HepG2 (cell line): ENCODE results near the gene SEC24D.

Source experiments
- ARID3A ChIP-seq: IDR thresholded peaks from 2 replicates; pipeline ENCODE4 v1.6.1; 2012; ENCODE audit warnings: low read depth, low read length, improper control_type of control experiment
- ESRRA ChIP-seq: sonication (generic); formaldehyde crosslinking; IDR thresholded peaks from 2 replicates; pipeline ENCODE4 v1.5.1; 2020; ENCODE audit warnings: mild to moderate bottlenecking, low read depth, missing genetic modification reagents
- FOXA1 ChIP-seq, 2 experiments: fragments of 450-650 bp in 1 of 2; sonication (generic) in 1 of 2; formaldehyde crosslinking in 1 of 2; IDR thresholded peaks; 2 replicates each; pipeline versions ENCODE4 v1.4.0 to v1.6.1; 2016 to 2020; ENCODE audit warnings: missing genetic modification reagents in 1 of 2
- FOXP1 ChIP-seq, 2 experiments: fragments of 450-650 bp in 1 of 2; IDR thresholded peaks; 2 replicates each; pipeline ENCODE4 v1.6.1; 2017 to 2018; ENCODE audit warnings: antibody characterized with exemption in 1 of 2
- HDAC2 ChIP-seq: sonication (generic); formaldehyde crosslinking; IDR thresholded peaks from 2 replicates; pipeline ENCODE4 v1.4.0; 2020; ENCODE audit warnings: missing genetic modification reagents
- PAX8 ChIP-seq: sonication (generic); formaldehyde crosslinking; IDR thresholded peaks from 2 replicates; pipeline ENCODE4 v1.8.0; 2022; ENCODE audit warnings: mild to moderate bottlenecking, missing genetic modification reagents, borderline replicate concordance
- POLR2A ChIP-seq, 2 experiments: IDR thresholded peaks; 2 replicates each; pipeline ENCODE4 v1.6.1; 2011; ENCODE audit warnings: low read depth in 2 of 2, low read length in 2 of 2, mild to moderate bottlenecking in 1 of 2, moderate library complexity in 1 of 2; ENCODE audit not compliant: insufficient read depth in 1 of 2
- ZBTB40 ChIP-seq, 2 experiments: fragments of 450-650 bp in 1 of 2; sonication (generic) in 1 of 2; formaldehyde crosslinking in 1 of 2; IDR thresholded peaks; 2 replicates each; pipeline versions ENCODE4 v1.6.1 to v1.8.0; 2016 to 2022; ENCODE audit warnings: antibody characterized with exemption in 1 of 2, mild to moderate bottlenecking in 1 of 2, missing genetic modification reagents in 1 of 2
- ZNF232 ChIP-seq: sonication (generic); formaldehyde crosslinking; IDR thresholded peaks from 2 replicates; pipeline ENCODE4 v1.4.0; 2020; ENCODE audit warnings: missing genetic modification reagents, borderline replicate concordance
- ZNF687 ChIP-seq: sonication (generic); formaldehyde crosslinking; IDR thresholded peaks from 2 replicates; pipeline ENCODE4 v1.5.1; 2020; ENCODE audit warnings: mild to moderate bottlenecking, missing genetic modification reagents, moderate library complexity
- ZNF83 ChIP-seq: sonication (generic); formaldehyde crosslinking; IDR thresholded peaks from 2 replicates; pipeline ENCODE4 v1.4.0; 2020; ENCODE audit warnings: missing genetic modification reagents, mild to moderate bottlenecking, borderline replicate concordance
- ZSCAN20 ChIP-seq: sonication (generic); formaldehyde crosslinking; IDR thresholded peaks from 2 replicates; pipeline ENCODE4 v1.4.0; 2020; ENCODE audit warnings: missing genetic modification reagents, mild to moderate bottlenecking, borderline replicate concordance

GRCh38 chr4:118751629-118752323 lies 84.2 kb downstream of the SEC24D start:
- TF ChIP-seq ZBTB40 (IDR thresholded peaks at IDR 0.05) (no peak), ZBTB40 (CRISPR knock-in tag; IDR thresholded peaks at IDR 0.05) (no peak), HDAC2 (no peak), ZNF232 (no peak), POLR2A (IDR thresholded peaks at IDR 0.05; ENCODE audit: insufficient read depth in 1 of 2, low read depth in 2 of 2, low read length in 2 of 2) (no peak), ZNF83 (CRISPR knock-in tag) (no peak), ESRRA (CRISPR knock-in tag) (no peak), FOXP1 (IDR thresholded peaks at IDR 0.05) (no peak), FOXP1 (CRISPR knock-in tag; IDR thresholded peaks at IDR 0.05) (no peak), PAX8 (no peak), ARID3A (no peak), ZNF687 (CRISPR knock-in tag) (no peak), FOXA1 (IDR thresholded peaks at IDR 0.05) (no peak), FOXA1 (CRISPR knock-in tag; IDR thresholded peaks at IDR 0.05) (no peak), ZSCAN20 (no peak)
